HepG2 (cell line): ENCODE data around the gene VWA7. TPM values are rescaled to one million over a fixed set of nuclear protein-coding genes. Genes with fewer than 3 reads are reported as not detected.

Experiments
- ASH2L ChIP-seq: fragments of 300-600, 200-600 bp; sonication (generic); IDR thresholded peaks from 2 replicates; pipeline ENCODE4 v1.7.0; 2017; ENCODE audit warnings: low read depth, mild to moderate bottlenecking, moderate library complexity, mixed read lengths, low read length; ENCODE audit not compliant: insufficient read length
- CC2D1A ChIP-seq: sonication (generic); formaldehyde crosslinking; IDR thresholded peaks from 2 replicates; pipeline ENCODE4 v1.8.1; 2023; ENCODE audit warnings: mild to moderate bottlenecking, missing genetic modification reagents
- CERS6 ChIP-seq: sonication (generic); formaldehyde crosslinking; IDR thresholded peaks from 2 replicates; pipeline ENCODE4 v1.5.0; 2020; ENCODE audit warnings: missing genetic modification reagents
- HIVEP1 ChIP-seq: sonication (generic); formaldehyde crosslinking; IDR thresholded peaks from 2 replicates; pipeline ENCODE4 v1.4.0; 2020; ENCODE audit warnings: mild to moderate bottlenecking, missing genetic modification reagents
- MEIS1 ChIP-seq: sonication (generic); formaldehyde crosslinking; IDR thresholded peaks from 2 replicates; pipeline ENCODE4 v1.9.0; 2021; ENCODE audit warnings: mild to moderate bottlenecking, missing genetic modification reagents, moderate library complexity, borderline replicate concordance
- MIER3 ChIP-seq: IDR thresholded peaks from 2 replicates; pipeline ENCODE4 v1.6.1; 2016; ENCODE audit warnings: missing compliant biosample characterization, borderline replicate concordance
- MNT ChIP-seq: fragments of 450-650 bp; IDR thresholded peaks from 2 replicates; pipeline ENCODE4 v1.6.1; 2016
- NCOA5 ChIP-seq: sonication (generic); formaldehyde crosslinking; IDR thresholded peaks from 2 replicates; pipeline ENCODE4 v1.4.0; 2020; ENCODE audit warnings: missing genetic modification reagents
- NFKB2 ChIP-seq: sonication (generic); formaldehyde crosslinking; IDR thresholded peaks from 2 replicates; pipeline ENCODE4 v1.4.0; 2020; ENCODE audit warnings: missing genetic modification reagents, borderline replicate concordance
- SMAD9 ChIP-seq: sonication (generic); formaldehyde crosslinking; IDR thresholded peaks from 2 replicates; pipeline ENCODE4 v1.5.1; 2020; ENCODE audit warnings: mild to moderate bottlenecking, missing genetic modification reagents
- SMC3 ChIP-seq: IDR thresholded peaks from 2 replicates; pipeline ENCODE4 v1.6.1; 2011; ENCODE audit warnings: low read length, improper control_type of control experiment
- SOX6 ChIP-seq, 2 experiments: fragments of 450-650 bp in 1 of 2; sonication (generic) in 1 of 2; formaldehyde crosslinking in 1 of 2; IDR thresholded peaks; 2 replicates each; pipeline versions ENCODE4 v1.4.0 to v1.6.1; 2017 to 2020; ENCODE audit warnings: antibody characterized with exemption in 1 of 2, mild to moderate bottlenecking in 1 of 2, missing genetic modification reagents in 1 of 2
- THAP9 ChIP-seq: sonication (generic); formaldehyde crosslinking; IDR thresholded peaks from 2 replicates; pipeline ENCODE4; 2020; ENCODE audit warnings: missing genetic modification reagents, mild to moderate bottlenecking, borderline replicate concordance
- ZBTB8A ChIP-seq: sonication (generic); formaldehyde crosslinking; IDR thresholded peaks from 2 replicates; pipeline ENCODE4 v1.4.0; 2020; ENCODE audit warnings: mild to moderate bottlenecking, low read depth, missing genetic modification reagents, borderline replicate concordance
- ZFP37 ChIP-seq: sonication (generic); formaldehyde crosslinking; IDR thresholded peaks from 2 replicates; pipeline ENCODE4 v1.4.0; 2020; ENCODE audit warnings: missing genetic modification reagents, borderline replicate concordance
- ZMAT5 ChIP-seq: sonication (generic); formaldehyde crosslinking; IDR thresholded peaks from 2 replicates; pipeline ENCODE4 v1.5.0; 2020; ENCODE audit warnings: mild to moderate bottlenecking, low read depth, missing genetic modification reagents, borderline replicate concordance
- ZNF10 ChIP-seq: sonication (generic); formaldehyde crosslinking; IDR thresholded peaks from 2 replicates; pipeline ENCODE4 v1.4.0; 2020; ENCODE audit warnings: mild to moderate bottlenecking, low read depth, missing genetic modification reagents, borderline replicate concordance
- ZNF136 ChIP-seq: sonication (generic); formaldehyde crosslinking; IDR thresholded peaks from 2 replicates; pipeline ENCODE4 v1.8.1; 2022; ENCODE audit warnings: low read depth, mild to moderate bottlenecking, moderate library complexity, missing genetic modification reagents
- ZNF558 ChIP-seq: sonication (generic); formaldehyde crosslinking; IDR thresholded peaks from 2 replicates; pipeline ENCODE4 v1.9.0; 2022; ENCODE audit warnings: mild to moderate bottlenecking, missing genetic modification reagents, borderline replicate concordance
- ZSCAN30 ChIP-seq: sonication (generic); formaldehyde crosslinking; IDR thresholded peaks from 2 replicates; pipeline ENCODE4 v1.5.0; 2020; ENCODE audit warnings: mild to moderate bottlenecking, missing genetic modification reagents
- polyA plus RNA-seq, 8 experiments: library from polyadenylated mRNA; depleted of rRNA in 3 of 8; stranded (reverse) in 7 of 8; unstranded in 1 of 8; fragments of >200 nt; fragmentation: Illumina TruSeq in 4 of 8; extraction: Trizol in 4 of 8; gene quantifications; 2 replicates each; pipeline versions ENCODE4 v1.2.1 to v1.2.3, GENCODE V29; 2011 to 2016; ENCODE audit warnings: low read depth in 4 of 8, missing spikeins in 1 of 8, mixed read lengths in 1 of 8; ENCODE audit not compliant: insufficient read depth in 1 of 8
- total RNA-seq, 5 experiments: library from RNA; depleted of rRNA; stranded (reverse); fragments of >200 nt; fragmentation: Illumina TruSeq; extraction: Trizol; gene quantifications; 2 replicates each; pipeline ENCODE4 v1.2.3, GENCODE V29; 2016; ENCODE audit warnings: low read depth in 1 of 5

The VWA7 gene
- total and polyA plus RNA-seq, 2 of the 13 experiments (the other 11 are each of a cell fraction or from before 2014, with no cell fraction given), result 0.86 to 3.3 TPM

- TF ChIP-seq MNT (no peak), MEIS1 (CRISPR knock-in tag) (peak; percentile 96), THAP9 (CRISPR knock-in tag) (no peak), MIER3 (CRISPR knock-in tag) (0 out of 2 replicates have a peak, but pooled peaks have one; percentile 23), ZFP37 (no peak), NCOA5 (no peak), SMAD9 (CRISPR knock-in tag) (no peak), SOX6 (IDR thresholded peaks at IDR 0.05) (no peak), SOX6 (CRISPR knock-in tag; IDR thresholded peaks at IDR 0.05) (peak; percentile 85), ASH2L (no peak), ZNF10 (no peak), HIVEP1 (CRISPR knock-in tag) (peak; percentile 94), SMC3 (0 out of 2 replicates have a peak, but pooled peaks have one; percentile 10), ZMAT5 (CRISPR knock-in tag) (no peak; the same call in 1 of the 2 replicates), ZNF558 (CRISPR knock-in tag) (peak; percentile 83; the same call in 1 of the 2 replicates), NFKB2 (CRISPR knock-in tag) (no peak), CC2D1A (CRISPR knock-in tag) (no peak), CERS6 (CRISPR knock-in tag) (no peak), ZNF136 (CRISPR knock-in tag) (no peak), ZBTB8A (CRISPR knock-in tag) (no peak), ZSCAN30 (no peak)
These were observed 38.8 kb downstream of the VWA7 start (continued) for GRCh38 chr6:31737991-31738979.
